PFSK-1 (cell line): ENCODE results near the gene ZBTB2.

ENCODE experiments used
- POLR2AphosphoS5 ChIP-seq: IDR thresholded peaks from 2 replicates; pipeline ENCODE4 v1.6.1; 2012; ENCODE audit warnings: low read depth, mild to moderate bottlenecking, control low read depth, low read length, moderate library complexity
- REST ChIP-seq, 2 experiments: IDR thresholded peaks; 2 replicates each; pipeline versions ENCODE4 v1.6.1 to v1.8.0; 2011 to 2012; ENCODE audit warnings: low read depth in 2 of 2, low read length in 2 of 2, control low read depth in 1 of 2, inconsistent platforms in 1 of 2, mild to moderate bottlenecking in 1 of 2, moderate library complexity in 1 of 2; ENCODE audit not compliant: insufficient read depth in 1 of 2
- SIN3A ChIP-seq: IDR thresholded peaks from 2 replicates; pipeline ENCODE4 v1.6.1; 2012; ENCODE audit warnings: mild to moderate bottlenecking, low read length, moderate library complexity, borderline replicate concordance; ENCODE audit not compliant: insufficient read depth

- TF ChIP-seq POLR2AphosphoS5: no peak
- TF ChIP-seq REST (IDR thresholded peaks at IDR 0.05; ENCODE audit: insufficient read depth in 1 of 2, low read depth in 2 of 2, low read length in 2 of 2): no peak
- TF ChIP-seq SIN3A: no peak
Observed at GRCh38 chr6:151428093-151428735, 36.9 kb upstream of the ZBTB2 start.
